Osteocyte (in vitro differentiated cells): Measurements from ENCODE around the gene UBL4A. TPM values are rescaled to one million over a fixed set of nuclear protein-coding genes. Genes with fewer than 3 reads are reported as not detected.

ENCODE experiments used
- DNase-seq: peaks from one replicate; pipeline ENCODE4 v3.0.0; 2021; ENCODE audit warnings: mixed read lengths; ENCODE audit not compliant: unreplicated experiment; ENCODE audit errors: extremely low spot score
- H3K27ac Mint-ChIP-seq: one replicate; pipeline ENCODE4 v1.8.0; 2021; ENCODE audit warnings: mild to moderate bottlenecking, mixed read lengths; ENCODE audit not compliant: unreplicated experiment
- H3K27me3 Mint-ChIP-seq: one replicate; pipeline ENCODE4 v1.8.0; 2021; ENCODE audit warnings: mixed read lengths; ENCODE audit not compliant: unreplicated experiment
- H3K36me3 Mint-ChIP-seq: one replicate; pipeline ENCODE4 v1.8.0; 2021; ENCODE audit warnings: mixed read lengths; ENCODE audit not compliant: unreplicated experiment
- H3K4me1 Mint-ChIP-seq: one replicate; pipeline ENCODE4 v1.8.0; 2021; ENCODE audit warnings: mixed read lengths; ENCODE audit not compliant: unreplicated experiment
- H3K4me3 Mint-ChIP-seq: one replicate; pipeline ENCODE4 v1.8.0; 2021; ENCODE audit warnings: mild to moderate bottlenecking, moderate library complexity, mixed read lengths; ENCODE audit not compliant: unreplicated experiment
- H3K9me3 Mint-ChIP-seq: one replicate; pipeline ENCODE4 v1.8.0; 2021; ENCODE audit warnings: mixed read lengths; ENCODE audit not compliant: unreplicated experiment
- CTCF ChIP-seq: fragments of 200-600 bp; sonication (generic); IDR thresholded peaks from 2 replicates; pipeline ENCODE4 v1.5.0; 2021; ENCODE audit warnings: antibody characterized with exemption, mild to moderate bottlenecking, moderate library complexity
- total RNA-seq: library from RNA; stranded (reverse); gene quantifications from 2 replicates; pipeline ENCODE4 v1.2.1, GENCODE V29; 2021

The UBL4A gene
- total RNA-seq, 1 donor from 2014 or later = 17.4 TPM

GRCh38 chrX:154466036-154466435 is 20.4 kb downstream of the UBL4A start:
- no peak for DNase-seq
- no peak for TF ChIP-seq CTCF
- H3K27me3 Mint-ChIP-seq = no peaks in the 10 kb centered on the region
- no peaks in the 10 kb centered on the region for H3K9me3 Mint-ChIP-seq
- no peak overlapping the region for H3K4me3 Mint-ChIP-seq
- H3K4me1 Mint-ChIP-seq = peaks cover 2% of the 10 kb centered on the region
- peaks cover 17% of the 10 kb centered on the region for H3K36me3 Mint-ChIP-seq
- H3K27ac Mint-ChIP-seq = no peak overlapping the region

GRCh38 chrX:154465601-154466000 is 20.8 kb downstream of the UBL4A start:
- no peak for TF ChIP-seq CTCF
- Mint-ChIP-seq H3K4me1 (peaks cover 2% of the 10 kb centered on the region), H3K27ac (no peak overlapping the region), H3K27me3 (no peaks in the 10 kb centered on the region), H3K4me3 (no peak overlapping the region), H3K9me3 (no peaks in the 10 kb centered on the region), H3K36me3 (peaks cover 16% of the 10 kb centered on the region)
- DNase-seq = no peak

- TF ChIP-seq CTCF = no peak
- peaks cover 12% of the 10 kb centered on the region for H3K36me3 Mint-ChIP-seq
- H3K9me3 Mint-ChIP-seq = no peaks in the 10 kb centered on the region
- H3K4me3 Mint-ChIP-seq = no peak overlapping the region
- no peak for DNase-seq
- H3K27ac Mint-ChIP-seq = no peak overlapping the region
- peaks cover 8% of the 10 kb centered on the region for H3K4me1 Mint-ChIP-seq
- H3K27me3 Mint-ChIP-seq = no peaks in the 10 kb centered on the region
Observed at GRCh38 chrX:154464806-154465365, 21.5 kb downstream of the UBL4A start.

- H3K9me3 Mint-ChIP-seq = no peaks in the 10 kb centered on the region
- peaks cover 9% of the 10 kb centered on the region for H3K36me3 Mint-ChIP-seq
- H3K4me3 Mint-ChIP-seq = no peak overlapping the region
- TF ChIP-seq CTCF = no peak
- no peaks in the 10 kb centered on the region for H3K27me3 Mint-ChIP-seq
- peaks cover 11% of the 10 kb centered on the region for H3K4me1 Mint-ChIP-seq
- DNase-seq = no peak
- H3K27ac Mint-ChIP-seq = no peak overlapping the region
Observed at GRCh38 chrX:154463611-154464220, 22.7 kb downstream of the UBL4A start.

- H3K27ac Mint-ChIP-seq = no peak overlapping the region
Observed at GRCh38 chrX:154462396-154462795, 24.0 kb downstream of the UBL4A start.

More at GRCh38 chrX:154462396-154462795, 24.0 kb downstream of the UBL4A start:
- Mint-ChIP-seq H3K36me3 (peaks cover 10% of the 10 kb centered on the region), H3K9me3 (no peaks in the 10 kb centered on the region), H3K4me1 (peaks cover 12% of the 10 kb centered on the region), H3K27me3 (no peaks in the 10 kb centered on the region), H3K4me3 (no peak overlapping the region)
- DNase-seq = no peak
- no peak for TF ChIP-seq CTCF
